ENCODE data around the gene HDAC11. TPM values are rescaled to one million over a fixed set of nuclear protein-coding genes. Genes with fewer than 3 reads are reported as not detected.

HDAC11 gene
- total and polyA plus RNA-seq, 9 of the 15 experiments (the other 6 are each of a cell fraction or from before 2014, with no cell fraction given), result 0.60 to 6.0 (median 4.5) TPM

DNA sequence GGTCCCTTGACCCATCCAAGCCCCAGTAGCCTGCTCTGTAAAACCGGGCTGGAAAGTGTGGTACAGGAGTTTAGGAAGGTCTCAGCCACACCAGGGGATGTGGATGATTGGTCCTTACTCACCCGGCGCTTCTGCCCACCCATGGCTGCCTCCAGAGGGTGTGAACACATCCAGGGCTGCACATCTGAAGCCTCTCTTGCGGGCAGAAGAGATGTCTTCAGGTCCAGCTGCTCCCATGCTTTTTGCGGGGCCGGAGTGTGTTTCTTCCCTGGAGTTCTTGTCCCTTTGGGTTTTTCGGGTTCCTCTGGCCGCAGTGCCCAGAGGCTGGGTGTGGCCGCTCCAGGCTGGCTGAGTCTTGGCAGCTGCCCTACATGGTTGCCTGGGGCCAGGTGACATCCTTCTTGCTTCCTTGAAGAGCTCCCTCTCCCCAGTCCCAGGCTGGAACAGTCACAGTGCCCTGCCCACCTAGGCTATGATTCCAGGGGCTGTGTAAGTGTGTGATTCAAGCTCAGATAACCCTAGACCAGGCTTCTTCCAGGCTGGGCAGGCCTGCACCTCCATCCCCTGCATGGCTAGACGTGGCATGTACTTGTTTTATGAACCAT is 33.9 kb downstream of the HDAC11 start:
- no peak for FAIRE-seq
- H3K36me3 ChIP-seq (ENCODE audit: control insufficient read depth, insufficient read depth, low read length), result no peaks in the 10 kb centered on the region
- peaks cover 67 to 79% of the 10 kb centered on the region in 2 experiments for H3K27me3 ChIP-seq (ENCODE audit: control insufficient read depth in 2 of 2, insufficient read depth in 2 of 2, low read length in 2 of 2)
- CTCF ChIA-PET (ENCODE audit: low intra/inter-chr PET ratio), result no interaction called here
- 5% methylated on average over 10 of the region's 10 CpGs for WGBS (ENCODE audit: insufficient coverage, low coverage, missing lambda C conversion rate)
- H3K9ac ChIP-seq (ENCODE audit: insufficient read depth in 1 of 2, low read depth in 2 of 2, low read length in 2 of 2), result no peak overlapping the region
- no peaks in the 10 kb centered on the region for H3K9me1 ChIP-seq (ENCODE audit: control insufficient read depth, insufficient read depth, low read length)
- no peak overlapping the region for H3K4me3 ChIP-seq
- no peak for DNase-seq (ENCODE audit: extremely low read depth in 1 of 4, low spot score in 3 of 4)
- no peaks in the 10 kb centered on the region for H3K9me3 ChIP-seq (replicated peaks; ENCODE audit: control insufficient read depth, insufficient read depth, low read depth, low read length)
- TF ChIP-seq ZNF644 (tag; IDR thresholded peaks at IDR 0.05; ENCODE audit: low read depth) (no peak), EZH2 (IDR thresholded peaks at IDR 0.05; ENCODE audit: borderline replicate concordance, low read depth, low read length) (peak; percentile 28; the same call in 1 of the 2 replicates)
- H4K20me1 ChIP-seq (replicated peaks; ENCODE audit: control insufficient read depth, insufficient read depth, low read length), result peaks cover 20% of the 10 kb centered on the region; the same call in 1 of the 2 replicates
- H3K27ac ChIP-seq (ENCODE audit: extremely low read depth, low read depth, low read length), result no peak overlapping the region
- POLR2A ChIA-PET, result interaction anchor here (0.6 kb wide), 1 partner anchor 60 kb away, joined by 3 read pairs; no protein-coding TSS in a partner anchor
- H3K79me2 ChIP-seq (ENCODE audit: control insufficient read depth, insufficient read depth, low read length), result no peaks in the 10 kb centered on the region
- H3K4me2 ChIP-seq (ENCODE audit: insufficient read depth, low read length), result no peak overlapping the region
- in situ Hi-C loops (cut with MboI), result no loop called here
- intact Hi-C loops (cut with micrococcal nuclease), result no loop called here
- no peak overlapping the region for H2AFZ ChIP-seq (ENCODE audit: low read depth, low read length)
- peaks cover 0 to 21% of the 10 kb centered on the region in 2 experiments; a peak in 2 of 5 replicates for H3K4me1 ChIP-seq (replicated peaks in 1 of 2; ENCODE audit: control insufficient read depth in 2 of 2, insufficient read depth in 2 of 2, low read length in 2 of 2)
- BruUV-seq (replicated peaks), result no TSS peak
- no peak for ATAC-seq

- H3K27me3 ChIP-seq (ENCODE audit: control insufficient read depth in 2 of 2, insufficient read depth in 2 of 2, low read length in 2 of 2), result peaks cover 67 to 87% of the 10 kb centered on the region in 2 experiments
- 6% methylated on average over 6 of the region's 6 CpGs for WGBS (ENCODE audit: insufficient coverage, low coverage, missing lambda C conversion rate)
Observed at GRCh38 chr3:13514639-13515435, 34.7 kb downstream of the HDAC11 start.

More at GRCh38 chr3:13514639-13515435, 34.7 kb downstream of the HDAC11 start:
- Histone ChIP-seq H3K9ac (ENCODE audit: insufficient read depth in 1 of 2, low read depth in 2 of 2, low read length in 2 of 2) (no peak overlapping the region), H3K4me3 (no peak overlapping the region), H3K27ac (ENCODE audit: extremely low read depth, low read depth, low read length) (no peak overlapping the region), H3K9me1 (ENCODE audit: control insufficient read depth, insufficient read depth, low read length) (no peaks in the 10 kb centered on the region), H3K79me2 (ENCODE audit: control insufficient read depth, insufficient read depth, low read length) (no peaks in the 10 kb centered on the region), H3K4me1 (replicated peaks in 1 of 2; ENCODE audit: control insufficient read depth in 2 of 2, insufficient read depth in 2 of 2, low read length in 2 of 2) (peaks cover 0 to 21% of the 10 kb centered on the region in 2 experiments; a peak in 2 of 5 replicates), H3K4me2 (ENCODE audit: insufficient read depth, low read length) (no peak overlapping the region), H3K36me3 (ENCODE audit: control insufficient read depth, insufficient read depth, low read length) (no peaks in the 10 kb centered on the region), H3K9me3 (replicated peaks; ENCODE audit: control insufficient read depth, insufficient read depth, low read depth, low read length) (no peaks in the 10 kb centered on the region), H4K20me1 (replicated peaks; ENCODE audit: control insufficient read depth, insufficient read depth, low read length) (peaks cover 20% of the 10 kb centered on the region; the same call in 1 of the 2 replicates), H2AFZ (ENCODE audit: low read depth, low read length) (no peak overlapping the region)
- POLR2A ChIA-PET, result interaction anchor here (0.5 to 1.1 kb wide), 4 partner anchors 14 to 366 kb away, joined by 3 to 5 read pairs (median 3); no protein-coding TSS in a partner anchor
- intact Hi-C loops (cut with micrococcal nuclease) (no loop called here), in situ Hi-C loops (cut with MboI) (no loop called here)
- no peak for ATAC-seq
- no TSS peak for BruUV-seq (replicated peaks)
- CTCF ChIA-PET (ENCODE audit: low intra/inter-chr PET ratio), result no interaction called here
- FAIRE-seq, result no peak
- DNase-seq (ENCODE audit: extremely low read depth in 1 of 4, low spot score in 3 of 4), result no peak
- TF ChIP-seq RBM25 (IDR thresholded peaks at IDR 0.05; ENCODE audit: low read depth, low read length, severe bottlenecking) (peak; percentile 60), MEF2D (tag; conservative IDR thresholded peaks at IDR 0.05; ENCODE audit: low read depth) (no peak)
- TF ChIP-seq, protein P1, sequence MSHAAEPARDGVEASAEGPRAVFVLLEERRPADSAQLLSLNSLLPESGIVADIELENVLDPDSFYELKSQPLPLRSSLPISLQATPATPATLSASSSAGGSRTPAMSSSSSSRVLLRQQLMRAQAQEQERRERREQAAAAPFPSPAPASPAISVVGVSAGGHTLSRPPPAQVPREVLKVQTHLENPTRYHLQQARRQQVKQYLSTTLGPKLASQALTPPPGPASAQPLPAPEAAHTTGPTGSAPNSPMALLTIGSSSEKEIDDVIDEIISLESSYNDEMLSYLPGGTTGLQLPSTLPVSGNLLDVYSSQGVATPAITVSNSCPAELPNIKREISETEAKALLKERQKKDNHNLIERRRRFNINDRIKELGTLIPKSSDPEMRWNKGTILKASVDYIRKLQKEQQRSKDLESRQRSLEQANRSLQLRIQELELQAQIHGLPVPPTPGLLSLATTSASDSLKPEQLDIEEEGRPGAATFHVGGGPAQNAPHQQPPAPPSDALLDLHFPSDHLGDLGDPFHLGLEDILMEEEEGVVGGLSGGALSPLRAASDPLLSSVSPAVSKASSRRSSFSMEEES (CRISPR knock-in tag; IDR thresholded peaks at IDR 0.05), result peak; percentile 87

All from K562 (cell line).